Measurements from ENCODE around the gene AATK. TPM values are rescaled to one million over a fixed set of nuclear protein-coding genes. Genes with fewer than 3 reads are reported as not detected.

Gene AATK
- total and polyA plus RNA-seq, 2 donors (not counting 3 experiments of a cell fraction or from before 2014, with no cell fraction given), result 0.69 to 1.00 TPM

DNA sequence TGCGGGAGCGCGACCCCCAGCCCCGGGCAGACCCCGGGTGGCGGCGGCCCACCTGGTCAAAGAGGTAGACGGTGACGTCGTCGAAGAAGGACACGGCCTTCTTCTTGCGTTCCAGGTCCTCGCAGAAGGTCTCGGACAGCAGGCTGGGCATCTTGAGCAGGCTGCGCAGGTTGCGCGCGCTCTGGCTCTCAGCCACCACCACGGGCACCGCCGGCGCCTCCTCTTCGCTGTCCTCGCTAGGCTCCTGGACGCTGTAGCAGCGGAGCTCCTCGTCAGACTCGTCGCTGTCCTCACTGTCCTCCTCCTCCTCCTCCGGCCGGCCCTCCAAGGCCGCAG, 45.9 kb downstream of the AATK start:
- no peak overlapping the region for H3K27ac ChIP-seq (ENCODE audit: insufficient read depth, low read depth, low read length)
- dilution Hi-C loops (cut with MboI; ENCODE audit: extremely low pct_ligation_motif_present, low sequenced_read_pairs), result no loop called here
- intact Hi-C loops (cut with micrococcal nuclease), result no loop called here
- H3K4me3 ChIP-seq (replicated peaks in 1 of 3; ENCODE audit: insufficient read depth in 1 of 3, low read depth in 1 of 3, low read length in 3 of 3), result no peak overlapping the region
- TF ChIP-seq FOS (IDR thresholded peaks at IDR 0.05; ENCODE audit: borderline replicate concordance, insufficient read depth, low read length) (no peak), MYC (IDR thresholded peaks at IDR 0.05; ENCODE audit: low read depth, low read length) (no peak), POLR2A (IDR thresholded peaks at IDR 0.05; ENCODE audit: low read depth, low read length) (no peak), JUN (IDR thresholded peaks at IDR 0.05; ENCODE audit: borderline replicate concordance, insufficient read depth, insufficient read length, low read depth) (no peak), EZH2 (IDR thresholded peaks at IDR 0.05; ENCODE audit: borderline replicate concordance, low read depth, low read length, severe bottlenecking) (no peak), POLR2AphosphoS5 (IDR thresholded peaks at IDR 0.05; ENCODE audit: insufficient read depth, low read depth, low read length) (no peak), GATA2 (IDR thresholded peaks at IDR 0.05; ENCODE audit: insufficient read depth, insufficient read length, low read depth, low read length) (no peak)
- TF ChIP-seq, protein P1, sequence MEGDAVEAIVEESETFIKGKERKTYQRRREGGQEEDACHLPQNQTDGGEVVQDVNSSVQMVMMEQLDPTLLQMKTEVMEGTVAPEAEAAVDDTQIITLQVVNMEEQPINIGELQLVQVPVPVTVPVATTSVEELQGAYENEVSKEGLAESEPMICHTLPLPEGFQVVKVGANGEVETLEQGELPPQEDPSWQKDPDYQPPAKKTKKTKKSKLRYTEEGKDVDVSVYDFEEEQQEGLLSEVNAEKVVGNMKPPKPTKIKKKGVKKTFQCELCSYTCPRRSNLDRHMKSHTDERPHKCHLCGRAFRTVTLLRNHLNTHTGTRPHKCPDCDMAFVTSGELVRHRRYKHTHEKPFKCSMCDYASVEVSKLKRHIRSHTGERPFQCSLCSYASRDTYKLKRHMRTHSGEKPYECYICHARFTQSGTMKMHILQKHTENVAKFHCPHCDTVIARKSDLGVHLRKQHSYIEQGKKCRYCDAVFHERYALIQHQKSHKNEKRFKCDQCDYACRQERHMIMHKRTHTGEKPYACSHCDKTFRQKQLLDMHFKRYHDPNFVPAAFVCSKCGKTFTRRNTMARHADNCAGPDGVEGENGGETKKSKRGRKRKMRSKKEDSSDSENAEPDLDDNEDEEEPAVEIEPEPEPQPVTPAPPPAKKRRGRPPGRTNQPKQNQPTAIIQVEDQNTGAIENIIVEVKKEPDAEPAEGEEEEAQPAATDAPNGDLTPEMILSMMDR (IDR thresholded peaks at IDR 0.05; ENCODE audit: extremely low read depth in 1 of 2, insufficient read depth in 1 of 2, low read depth in 1 of 2, low read length in 2 of 2), result no peak
- TF ChIP-seq, protein P2, sequence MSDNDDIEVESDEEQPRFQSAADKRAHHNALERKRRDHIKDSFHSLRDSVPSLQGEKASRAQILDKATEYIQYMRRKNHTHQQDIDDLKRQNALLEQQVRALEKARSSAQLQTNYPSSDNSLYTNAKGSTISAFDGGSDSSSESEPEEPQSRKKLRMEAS (IDR thresholded peaks at IDR 0.05; ENCODE audit: insufficient read depth, insufficient read length), result no peak
- H4K20me1 ChIP-seq (replicated peaks; ENCODE audit: control insufficient read depth, extremely low read depth, insufficient read depth, low read length), result no peaks in the 10 kb centered on the region
- H3K9me3 ChIP-seq (replicated peaks; ENCODE audit: control insufficient read depth, insufficient read depth, low read length), result no peaks in the 10 kb centered on the region
- H3K27me3 ChIP-seq (ENCODE audit: control insufficient read depth in 2 of 2, insufficient read depth in 2 of 2, low read length in 2 of 2), result peaks cover 9 to 15% of the 10 kb centered on the region in 2 experiments
- ChIA-PET POLR2A (no interaction called here), CTCF (no interaction called here)
- FAIRE-seq (no peak), DNase-seq (ENCODE audit: low read depth, low spot score) (no peak)
- no peaks in the 10 kb centered on the region for H3K36me3 ChIP-seq (ENCODE audit: control insufficient read depth in 2 of 2, extremely low read depth in 1 of 2, insufficient read depth in 2 of 2, low read length in 2 of 2)
- no peaks in the 10 kb centered on the region for H3K9me1 ChIP-seq (replicated peaks; ENCODE audit: control insufficient read depth, extremely low read depth, insufficient read depth, low read length)
- peaks cover 7% of the 10 kb centered on the region for H3K4me1 ChIP-seq (ENCODE audit: control insufficient read depth, extremely low read depth, insufficient read depth, low read length)
- no peak overlapping the region for H3K9ac ChIP-seq (replicated peaks; ENCODE audit: extremely low read depth, insufficient read depth, low read length)
- no peak overlapping the region for H3K4me2 ChIP-seq (ENCODE audit: insufficient read depth, low read length)
- no peak overlapping the region for H2AFZ ChIP-seq (ENCODE audit: low read depth, low read length)
- no peaks in the 10 kb centered on the region for H3K79me2 ChIP-seq (ENCODE audit: control insufficient read depth, insufficient read depth, low read length)
- BruUV-seq (replicated peaks), result no TSS peak

Data from endothelial cell of umbilical vein (primary cell).